Endothelial cell of umbilical vein (primary cell): ENCODE data around the gene NLGN2. TPM values are rescaled to one million over a fixed set of nuclear protein-coding genes. Genes with fewer than 3 reads are reported as not detected.

ENCODE experiments used
- BruUV-seq: library from RNA; stranded (reverse); fragments of 400-500 nt; replicated peaks from 2 replicates; lab custom pipeline; 2021; lab: Mats Ljungman, UMichigan
- CTCF ChIA-PET: fragments of 300-600, 350-600 bp; sonication (Branson Sonifier 250); formaldehyde crosslinking; loops from one replicate; lab custom pipeline; 2021; ENCODE audit warnings: antibody characterized with exemption, inconsistent platforms; lab: Charles Lee
- POLR2A ChIA-PET: fragments of 300-600, 350-600 bp; sonication (Branson Sonifier 250); formaldehyde crosslinking; loops from one replicate; lab custom pipeline; 2021; ENCODE audit warnings: antibody characterized with exemption, inconsistent platforms; lab: Charles Lee
- DNase-seq: peaks from one replicate; pipeline ENCODE4 v3.0.0-alpha.2; 2011; ENCODE audit warnings: low read depth, low spot score
- FAIRE-seq: peaks from 2 replicates; lab custom pipeline; 2011; peaks lifted over from hg19 to GRCh38; lab: Jason Lieb, UNC
- H2AFZ ChIP-seq: 2 replicates; pipeline ENCODE4 v1.6.0; 2012; ENCODE audit warnings: low read depth, low read length, control low read depth, inconsistent platforms
- H3K27ac ChIP-seq: 2 replicates; pipeline ENCODE4 v1.5.1; 2011; ENCODE audit warnings: low read depth, mild to moderate bottlenecking, control low read depth, low read length, moderate library complexity; ENCODE audit not compliant: insufficient read depth
- H3K27me3 ChIP-seq, 2 experiments: 2 replicates each; pipeline versions ENCODE4 v1.6.0 to v1.6.1; 2011; ENCODE audit warnings: low read length in 2 of 2, mixed read lengths in 1 of 2; ENCODE audit not compliant: control insufficient read depth in 2 of 2, insufficient read depth in 2 of 2
- H3K36me3 ChIP-seq, 2 experiments: 2 replicates in 1 of 2; 3 replicates in 1 of 2; pipeline ENCODE4 v1.5.1; 2011; ENCODE audit warnings: low read length in 2 of 2, mild to moderate bottlenecking in 1 of 2, moderate library complexity in 1 of 2; ENCODE audit not compliant: control insufficient read depth in 2 of 2, insufficient read depth in 2 of 2; ENCODE audit errors: extremely low read depth in 1 of 2
- H3K4me1 ChIP-seq: 3 replicates; pipeline ENCODE4 v1.5.1; 2011; ENCODE audit warnings: mild to moderate bottlenecking, low read length; ENCODE audit not compliant: control insufficient read depth, insufficient read depth; ENCODE audit errors: extremely low read depth
- H3K4me2 ChIP-seq: 2 replicates; pipeline ENCODE4 v1.6.1; 2011; ENCODE audit warnings: low read length, control low read depth, mixed read lengths; ENCODE audit not compliant: insufficient read depth
- H3K4me3 ChIP-seq, 3 experiments: fragments of 200-600 bp in 1 of 3; sonication (generic), shearing (Covaris generic) in 1 of 3; replicated peaks in 1 of 3; 2 replicates each; pipeline ENCODE4 v1.5.1; 2011 to 2016; ENCODE audit warnings: control low read depth in 3 of 3, low read length in 3 of 3, mild to moderate bottlenecking in 2 of 3, inconsistent platforms in 1 of 3, low read depth in 1 of 3, moderate library complexity in 1 of 3; ENCODE audit not compliant: insufficient read depth in 1 of 3
- H3K79me2 ChIP-seq: 2 replicates; pipeline ENCODE4 v1.6.0; 2012; ENCODE audit warnings: low read length, inconsistent platforms; ENCODE audit not compliant: control insufficient read depth, insufficient read depth
- H3K9ac ChIP-seq: replicated peaks from 2 replicates; pipeline ENCODE3; 2011; ENCODE audit warnings: low read length, control low read depth; ENCODE audit not compliant: insufficient read depth; ENCODE audit errors: extremely low read depth
- H3K9me1 ChIP-seq: replicated peaks from 3 replicates; pipeline ENCODE4 v1.6.0; 2011; ENCODE audit warnings: mild to moderate bottlenecking, low read length; ENCODE audit not compliant: control insufficient read depth, insufficient read depth; ENCODE audit errors: extremely low read depth
- H3K9me3 ChIP-seq: replicated peaks from 2 replicates; pipeline ENCODE4 v1.5.1; 2012; ENCODE audit warnings: low read length, inconsistent platforms; ENCODE audit not compliant: control insufficient read depth, insufficient read depth
- H4K20me1 ChIP-seq: replicated peaks from 2 replicates; pipeline ENCODE3; 2011; ENCODE audit warnings: mild to moderate bottlenecking, low read length; ENCODE audit not compliant: control insufficient read depth, insufficient read depth; ENCODE audit errors: extremely low read depth
- CTCF ChIP-seq, 2 donors: IDR thresholded peaks; 1 replicate in 1 of 2; 2 replicates in 1 of 2; pipeline ENCODE4 v1.5.1; 2011; ENCODE audit warnings: low read length in 2 of 2, mild to moderate bottlenecking in 2 of 2, moderate library complexity in 2 of 2, control low read depth in 1 of 2, inconsistent platforms in 1 of 2, low read depth in 1 of 2; ENCODE audit not compliant: insufficient read depth in 1 of 2; ENCODE audit errors: extremely low read depth in 1 of 2
- EZH2 ChIP-seq: IDR thresholded peaks from 2 replicates; pipeline ENCODE4 v1.6.1; 2012; ENCODE audit warnings: borderline replicate concordance, low read depth, mild to moderate bottlenecking, moderate library complexity, low read length, inconsistent platforms; ENCODE audit not compliant: severe bottlenecking
- FOS ChIP-seq: IDR thresholded peaks from 2 replicates; pipeline ENCODE4 v1.6.1; 2011; ENCODE audit warnings: mild to moderate bottlenecking, low read length, moderate library complexity, borderline replicate concordance; ENCODE audit not compliant: insufficient read depth
- GATA2 ChIP-seq: IDR thresholded peaks from 2 replicates; pipeline ENCODE4 v1.7.0; 2011; ENCODE audit warnings: low read depth, mild to moderate bottlenecking, moderate library complexity, mixed read lengths, low read length; ENCODE audit not compliant: insufficient read length, insufficient read depth
- JUN ChIP-seq: IDR thresholded peaks from 2 replicates; pipeline ENCODE4 v1.6.1; 2011; ENCODE audit warnings: borderline replicate concordance, low read depth; ENCODE audit not compliant: insufficient read length, insufficient read depth
- MYC ChIP-seq: IDR thresholded peaks from one replicate; pipeline ENCODE4 v1.6.1; 2011; ENCODE audit warnings: mild to moderate bottlenecking, low read depth, low read length
- POLR2A ChIP-seq: IDR thresholded peaks from 2 replicates; pipeline ENCODE4 v1.6.1; 2012; ENCODE audit warnings: low read depth, mild to moderate bottlenecking, control low read depth, low read length
- POLR2AphosphoS5 ChIP-seq: IDR thresholded peaks from 2 replicates; pipeline ENCODE4 v1.6.1; 2012; ENCODE audit warnings: low read depth, mild to moderate bottlenecking, control low read depth, low read length, moderate library complexity; ENCODE audit not compliant: insufficient read depth
- dilution Hi-C: fragments of 300-500 bp; cut with MboI; formaldehyde crosslinking; loops from one replicate; pipeline ENCODE4 v1.15.0; 2019; ENCODE audit warnings: low sequenced_read_pairs; ENCODE audit not compliant: extremely low pct_ligation_motif_present
- intact Hi-C: fragments of 100-400 bp; cut with micrococcal nuclease; formaldehyde crosslinking; loops from one replicate; pipeline ENCODE4 v1.10.0; 2022
- polyA plus RNA-seq, 4 experiments: library from polyadenylated mRNA; depleted of rRNA in 3 of 4; stranded (reverse) in 3 of 4; unstranded in 1 of 4; fragments of >200 nt; gene quantifications; 2 replicates each; pipeline versions ENCODE4 v1.2.1 to v1.2.3, GENCODE V29; 2011 to 2012; ENCODE audit warnings: missing spikeins in 1 of 4
- total RNA-seq: library from RNA; stranded (reverse); gene quantifications from 2 replicates; pipeline ENCODE4 v1.2.3, GENCODE V29; 2021
- TF ChIP-seq, protein P1 (sequence below): IDR thresholded peaks from 2 replicates; pipeline ENCODE4 v1.6.1; 2011; ENCODE audit not compliant: insufficient read depth, insufficient read length

The NLGN2 gene
- total and polyA plus RNA-seq, 2 donors (not counting 3 experiments of a cell fraction or from before 2014, with no cell fraction given): 15.4 to 25.9 TPM

DNA sequence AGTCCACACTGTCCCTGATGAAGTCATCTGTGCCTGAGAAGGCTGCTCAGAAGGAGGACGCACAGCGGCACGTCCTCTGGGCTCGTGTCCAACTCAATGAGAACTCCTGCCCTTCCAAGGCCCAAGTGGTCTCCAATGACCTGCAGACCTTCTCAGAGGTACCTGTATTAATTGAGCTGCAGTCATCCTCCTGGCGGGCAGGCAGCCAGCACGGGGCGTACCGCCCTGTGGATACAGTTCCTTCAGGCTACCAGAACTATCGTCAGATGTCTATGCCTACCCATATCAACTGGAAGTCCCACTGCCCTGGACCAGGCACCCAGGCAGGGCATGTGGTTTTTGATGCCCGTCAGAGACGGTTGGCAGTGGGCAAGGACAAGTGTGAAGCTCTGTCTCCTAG, 24.7 kb downstream of the NLGN2 start:
- dilution Hi-C loops: no loop called here
- Histone ChIP-seq H4K20me1 (no peaks in the 10 kb centered on the region), H3K79me2 (no peaks in the 10 kb centered on the region), H3K9ac (no peak overlapping the region), H3K27me3 (no peaks in the 10 kb centered on the region), H3K4me3 (no peak overlapping the region), H2AFZ (no peak overlapping the region), H3K36me3 (no peaks in the 10 kb centered on the region), H3K9me1 (no peaks in the 10 kb centered on the region), H3K9me3 (no peaks in the 10 kb centered on the region), H3K4me1 (peaks cover 14% of the 10 kb centered on the region), H3K27ac (no peak overlapping the region), H3K4me2 (no peak overlapping the region)
- ChIA-PET POLR2A (no interaction called here), CTCF (interaction anchor here (0.8 to 1.5 kb wide), 2 partner anchors 9 to 77 kb away, joined by 3 to 5 read pairs; no protein-coding TSS in a partner anchor)
- DNase-seq (no peak), FAIRE-seq (no peak)
- BruUV-seq: no TSS peak
- intact Hi-C loops: no loop called here
- no peak for TF ChIP-seq POLR2AphosphoS5
- TF ChIP-seq GATA2: no peak
- TF ChIP-seq POLR2A: no peak
- no peak for TF ChIP-seq JUN
- no peak for TF ChIP-seq FOS
- TF ChIP-seq EZH2: no peak
- TF ChIP-seq MYC: no peak
- no peak for TF ChIP-seq CTCF (IDR thresholded peaks at IDR 0.05; ENCODE audit: extremely low read depth in 1 of 2, insufficient read depth in 1 of 2, low read depth in 1 of 2, low read length in 2 of 2)
- TF ChIP-seq, protein P1, sequence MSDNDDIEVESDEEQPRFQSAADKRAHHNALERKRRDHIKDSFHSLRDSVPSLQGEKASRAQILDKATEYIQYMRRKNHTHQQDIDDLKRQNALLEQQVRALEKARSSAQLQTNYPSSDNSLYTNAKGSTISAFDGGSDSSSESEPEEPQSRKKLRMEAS: no peak
